ENCODE measurements around the gene RASGRF1.

Gene RASGRF1

GRCh38 chr15:79028411-79028964 lies 62.1 kb downstream of the RASGRF1 start:
- Histone ChIP-seq H3K9me3 (ENCODE audit: insufficient read depth, low read depth, low read length) (no peaks in the 10 kb centered on the region), H2AFZ (ENCODE audit: low read length) (no peak overlapping the region), H4K20me1 (ENCODE audit: insufficient read depth, low read length, poor library complexity, severe bottlenecking) (no peaks in the 10 kb centered on the region), H3F3A (ENCODE audit: low read depth) (no peaks in the 10 kb centered on the region), H3K9me2 (replicated peaks; ENCODE audit: low read depth, low read length) (no peaks in the 10 kb centered on the region), H3K4me1 (ENCODE audit: insufficient read depth, low read length, poor library complexity, severe bottlenecking) (no peaks in the 10 kb centered on the region), H3K4me2 (ENCODE audit: low read depth, low read length, poor library complexity, severe bottlenecking) (no peak overlapping the region), H3K36me3 (ENCODE audit: insufficient read depth, low read length) (no peaks in the 10 kb centered on the region), H3K79me2 (ENCODE audit: insufficient read depth, low read length) (no peaks in the 10 kb centered on the region), H3K9ac (ENCODE audit: low read depth, low read length, poor library complexity, severe bottlenecking) (no peak overlapping the region), H3K4me3 (ENCODE audit: low read length, poor library complexity, severe bottlenecking) (no peak overlapping the region), H3K27me3 (ENCODE audit: insufficient read depth, low read length, poor library complexity, severe bottlenecking) (no peaks in the 10 kb centered on the region)
- no peak for TF ChIP-seq EZH2phosphoT487 (IDR thresholded peaks at IDR 0.05; ENCODE audit: borderline replicate concordance)
- peak; percentile 99 for TF ChIP-seq CTCF (conservative IDR thresholded peaks at IDR 0.05; ENCODE audit: low read length)

GRCh38 chr15:79027532-79028410 lies 62.8 kb downstream of the RASGRF1 start:
- no peak overlapping the region for H3K9ac ChIP-seq (ENCODE audit: low read depth, low read length, poor library complexity, severe bottlenecking)
- H3K4me2 ChIP-seq (ENCODE audit: low read depth, low read length, poor library complexity, severe bottlenecking), result no peak overlapping the region
- H3K4me1 ChIP-seq (ENCODE audit: insufficient read depth, low read length, poor library complexity, severe bottlenecking), result no peaks in the 10 kb centered on the region
- no peak for TF ChIP-seq EZH2phosphoT487 (IDR thresholded peaks at IDR 0.05; ENCODE audit: borderline replicate concordance)
- TF ChIP-seq CTCF (conservative IDR thresholded peaks at IDR 0.05; ENCODE audit: low read length), result no peak
- no peaks in the 10 kb centered on the region for H3K79me2 ChIP-seq (ENCODE audit: insufficient read depth, low read length)
- no peaks in the 10 kb centered on the region for H3K27me3 ChIP-seq (ENCODE audit: insufficient read depth, low read length, poor library complexity, severe bottlenecking)
- no peaks in the 10 kb centered on the region for H3F3A ChIP-seq (ENCODE audit: low read depth)
- H3K9me3 ChIP-seq (ENCODE audit: insufficient read depth, low read depth, low read length), result no peaks in the 10 kb centered on the region
- H3K9me2 ChIP-seq (replicated peaks; ENCODE audit: low read depth, low read length), result no peaks in the 10 kb centered on the region
- no peak overlapping the region for H2AFZ ChIP-seq (ENCODE audit: low read length)
- H4K20me1 ChIP-seq (ENCODE audit: insufficient read depth, low read length, poor library complexity, severe bottlenecking), result no peaks in the 10 kb centered on the region
- H3K36me3 ChIP-seq (ENCODE audit: insufficient read depth, low read length), result no peaks in the 10 kb centered on the region
- H3K4me3 ChIP-seq (ENCODE audit: low read length, poor library complexity, severe bottlenecking), result no peak overlapping the region

- Histone ChIP-seq H3F3A (ENCODE audit: low read depth) (no peaks in the 10 kb centered on the region), H3K9me2 (replicated peaks; ENCODE audit: low read depth, low read length) (no peaks in the 10 kb centered on the region), H4K20me1 (ENCODE audit: insufficient read depth, low read length, poor library complexity, severe bottlenecking) (no peaks in the 10 kb centered on the region), H3K79me2 (ENCODE audit: insufficient read depth, low read length) (no peaks in the 10 kb centered on the region), H3K4me3 (ENCODE audit: low read length, poor library complexity, severe bottlenecking) (no peak overlapping the region), H3K36me3 (ENCODE audit: insufficient read depth, low read length) (no peaks in the 10 kb centered on the region), H3K9ac (ENCODE audit: low read depth, low read length, poor library complexity, severe bottlenecking) (no peak overlapping the region), H3K4me1 (ENCODE audit: insufficient read depth, low read length, poor library complexity, severe bottlenecking) (no peaks in the 10 kb centered on the region), H3K4me2 (ENCODE audit: low read depth, low read length, poor library complexity, severe bottlenecking) (no peak overlapping the region), H3K9me3 (ENCODE audit: insufficient read depth, low read depth, low read length) (no peaks in the 10 kb centered on the region), H3K27me3 (ENCODE audit: insufficient read depth, low read length, poor library complexity, severe bottlenecking) (no peaks in the 10 kb centered on the region), H2AFZ (ENCODE audit: low read length) (no peak overlapping the region)
- TF ChIP-seq EZH2phosphoT487 (IDR thresholded peaks at IDR 0.05; ENCODE audit: borderline replicate concordance) (no peak), CTCF (conservative IDR thresholded peaks at IDR 0.05; ENCODE audit: low read length) (no peak)
Observed at GRCh38 chr15:79025802-79026201, 64.8 kb downstream of the RASGRF1 start.
